Measurements from ENCODE around the gene HTR3C. TPM values are rescaled to one million over a fixed set of nuclear protein-coding genes. Genes with fewer than 3 reads are reported as not detected.

HTR3C gene
- total RNA-seq, 1 experiment from 2014 or later = not detected

- CTCF ChIA-PET = no interaction called here
- no peak overlapping the region for H3K9ac ChIP-seq (ENCODE audit: low read length)
- RAD21 ChIA-PET (ENCODE audit: low non-redundant PET in 1 of 2, low total read pairs in 2 of 2, uncharacterized antibody in 2 of 2, unreplicated experiment in 2 of 2) = no interaction called here
- DNase-seq (ENCODE audit: low read depth, low spot score) (no peak), ATAC-seq (no peak)
- POLR2A ChIA-PET = no interaction called here
- intact Hi-C loops (cut with micrococcal nuclease) = loop anchor here (10.0 kb wide), 1 partner anchor 273 kb away; no protein-coding TSS in a partner anchor
- H3K27ac ChIP-seq (ENCODE audit: low read depth, low read length) = no peak overlapping the region
- H3K27me3 ChIP-seq (ENCODE audit: insufficient read depth, low read length) = no peaks in the 10 kb centered on the region
- no TSS peak for BruUV-seq (replicated peaks)
- no peak overlapping the region for H3K4me2 ChIP-seq (ENCODE audit: low read length)
- no peak for TF ChIP-seq CEBPB (IDR thresholded peaks at IDR 0.05; ENCODE audit: low read depth)
- no peak for TF ChIP-seq CBX3 (IDR thresholded peaks at IDR 0.05; ENCODE audit: low read depth)
- TF ChIP-seq CTCF (IDR thresholded peaks at IDR 0.05 in 2 of 3, conservative IDR thresholded peaks at IDR 0.05 in 1 of 3; ENCODE audit: borderline replicate concordance in 1 of 3, insufficient read depth in 1 of 3, low read depth in 2 of 3, low read length in 2 of 3) = no peak
- no peak for TF ChIP-seq EZH2 (IDR thresholded peaks at IDR 0.05)
- TF ChIP-seq EGR1 (IDR thresholded peaks at IDR 0.05; ENCODE audit: low read depth) = no peak
- no peak for TF ChIP-seq ZNF274 (IDR thresholded peaks at IDR 0.05; ENCODE audit: low read depth, low read length)
- no peak for TF ChIP-seq RAD21 (IDR thresholded peaks at IDR 0.05; ENCODE audit: low read depth)
- no peak for TF ChIP-seq FOSL1 (IDR thresholded peaks at IDR 0.05; ENCODE audit: low read depth)
- no peak for TF ChIP-seq POLR2AphosphoS5 (IDR thresholded peaks at IDR 0.05; ENCODE audit: low read depth, low read length)
- no peak for TF ChIP-seq JUND (IDR thresholded peaks at IDR 0.05)
- H4K20me1 ChIP-seq (ENCODE audit: insufficient read depth) = no peaks in the 10 kb centered on the region
- no peaks in the 10 kb centered on the region for H3K9me2 ChIP-seq (ENCODE audit: insufficient read depth)
- H3K36me3 ChIP-seq (ENCODE audit: control insufficient read depth in 1 of 2, insufficient read depth in 2 of 2, low read length in 2 of 2) = no peaks in the 10 kb centered on the region
- H3K79me2 ChIP-seq (ENCODE audit: insufficient read depth, low read length) = no peaks in the 10 kb centered on the region; the same call in 1 of the 2 replicates
- H2AFZ ChIP-seq (ENCODE audit: low read depth, low read length, poor library complexity, severe bottlenecking) = no peak overlapping the region
- H3K4me3 ChIP-seq (replicated peaks in 1 of 2; ENCODE audit: low read depth in 1 of 2, low read length in 2 of 2) = no peak overlapping the region
- no peaks in the 10 kb centered on the region for H3K9me3 ChIP-seq (ENCODE audit: control insufficient read depth in 1 of 2, insufficient read depth in 1 of 2, low read depth in 1 of 2, low read length in 2 of 2)
- peaks cover 5 to 9% of the 10 kb centered on the region in 2 experiments for H3K4me1 ChIP-seq (ENCODE audit: control insufficient read depth in 1 of 2, insufficient read depth in 2 of 2, low read length in 2 of 2)
Observed at GRCh38 chr3:184011230-184011876, 41.5 kb upstream of the HTR3C start.
